GM18907 (cell line): ENCODE measurements around the gene MBL2.

Source experiments
- ATAC-seq: cut with Tn5 transposase; IDR thresholded peaks from one replicate; pipeline ENCODE4 v1.9.1; 2021; ENCODE audit warnings: mild to moderate bottlenecking, moderate library complexity; ENCODE audit not compliant: unreplicated experiment

Gene MBL2

GRCh38 chr10:52772623-52773022 is at the start of gene MBL2:
TSS of gene MBL2 (minus strand) at chr10:52772784. CDS start at chr10:52771635, 1,149 bp downstream.
- ATAC-seq: no peak

GRCh38 chr10:52820309-52820708 is 47.7 kb upstream of the MBL2 start:
- ATAC-seq: no peak

GRCh38 chr10:52818019-52818418 is 45.4 kb upstream of the MBL2 start:
- ATAC-seq: peak; percentile 97

- ATAC-seq: peak; percentile 59
Measured at GRCh38 chr10:52814506-52814905, 41.9 kb upstream of the MBL2 start.

- no peak for ATAC-seq
Measured at GRCh38 chr10:52811776-52812175, 39.2 kb upstream of the MBL2 start.

GRCh38 chr10:52810761-52811160 is 38.2 kb upstream of the MBL2 start:
- ATAC-seq: no peak

- ATAC-seq: peak; percentile 76
Measured at GRCh38 chr10:52807803-52808202, 35.2 kb upstream of the MBL2 start.

GRCh38 chr10:52805414-52806285 is 33.1 kb upstream of the MBL2 start:
- ATAC-seq: no peak

- no peak for ATAC-seq
Measured at GRCh38 chr10:52801947-52802346, 29.4 kb upstream of the MBL2 start.

GRCh38 chr10:52786098-52786497 is 13.5 kb upstream of the MBL2 start:
- ATAC-seq: no peak

- no peak for ATAC-seq
Measured at GRCh38 chr10:52785418-52785817, 12.8 kb upstream of the MBL2 start.

- ATAC-seq: no peak
Measured at GRCh38 chr10:52783726-52784125, 11.1 kb upstream of the MBL2 start.

GRCh38 chr10:52782554-52782953 is 10.0 kb upstream of the MBL2 start:
- ATAC-seq: no peak

GRCh38 chr10:52780391-52781155 is 8.0 kb upstream of the MBL2 start:
- ATAC-seq: peak; percentile 16

- ATAC-seq: peak; percentile 94
Measured at GRCh38 chr10:52779541-52780390, 7.2 kb upstream of the MBL2 start.

GRCh38 chr10:52778511-52779392 is 6.2 kb upstream of the MBL2 start:
- ATAC-seq: no peak

- ATAC-seq: no peak
Measured at GRCh38 chr10:52777414-52777813, 4.8 kb upstream of the MBL2 start.

- no peak for ATAC-seq
Measured at GRCh38 chr10:52776471-52776903, 3.9 kb upstream of the MBL2 start.

GRCh38 chr10:52775132-52775647 is 2.6 kb upstream of the MBL2 start:
- ATAC-seq: no peak

GRCh38 chr10:52774600-52775106 is 2.1 kb upstream of the MBL2 start:
- no peak for ATAC-seq
